BE2C (cell line): ENCODE results near the gene POLE3.

ENCODE experiments used
- DNase-seq: peaks from one replicate; pipeline ENCODE4 v3.0.0-alpha.2; 2020
- H3K27me3 ChIP-seq: fragments of 250-450 bp; sonication (Bioruptor Pico); 2 replicates; pipeline ENCODE4 v1.5.1; 2020; ENCODE audit warnings: mild to moderate bottlenecking
- H3K36me3 ChIP-seq: fragments of 250-450 bp; sonication (Bioruptor Pico); 2 replicates; pipeline ENCODE4 v1.5.1; 2020; ENCODE audit warnings: mild to moderate bottlenecking
- H3K4me1 ChIP-seq: fragments of 250-450 bp; sonication (Bioruptor Pico); 2 replicates; pipeline ENCODE4 v1.5.1; 2020
- H3K4me3 ChIP-seq: 2 replicates; pipeline ENCODE4 v1.5.1; 2011; ENCODE audit warnings: low read depth, low read length
- H3K9me3 ChIP-seq: fragments of 250-450 bp; sonication (Bioruptor Pico); 2 replicates; pipeline ENCODE4 v1.5.1; 2020
- CTCF ChIP-seq: IDR thresholded peaks from 2 replicates; pipeline ENCODE4 v1.5.1; 2012; ENCODE audit warnings: mild to moderate bottlenecking, low read depth, low read length

POLE3 gene

GRCh38 chr9:113399646-113400200 is 10.8 kb downstream of the POLE3 start:
- DNase-seq = no peak
- Histone ChIP-seq H3K4me3 (no peak overlapping the region), H3K27me3 (no peaks in the 10 kb centered on the region), H3K36me3 (no peaks in the 10 kb centered on the region), H3K9me3 (no peaks in the 10 kb centered on the region), H3K4me1 (no peaks in the 10 kb centered on the region)
- TF ChIP-seq CTCF = no peak

GRCh38 chr9:113398796-113399195 is 11.7 kb downstream of the POLE3 start:
- Histone ChIP-seq H3K4me1 (no peaks in the 10 kb centered on the region), H3K36me3 (no peaks in the 10 kb centered on the region), H3K9me3 (no peaks in the 10 kb centered on the region), H3K27me3 (no peaks in the 10 kb centered on the region), H3K4me3 (no peak overlapping the region)
- no peak for DNase-seq
- no peak for TF ChIP-seq CTCF

GRCh38 chr9:113397203-113397631 is 13.3 kb downstream of the POLE3 start:
- Histone ChIP-seq H3K4me3 (no peak overlapping the region), H3K4me1 (no peaks in the 10 kb centered on the region)

GRCh38 chr9:113395000-113395861 is 15.2 kb downstream of the POLE3 start:
- Histone ChIP-seq H3K4me1 (no peaks in the 10 kb centered on the region), H3K4me3 (no peak overlapping the region), H3K27me3 (no peaks in the 10 kb centered on the region), H3K9me3 (no peaks in the 10 kb centered on the region), H3K36me3 (no peaks in the 10 kb centered on the region; the same call in none of the 2 replicates)
- DNase-seq = no peak
- TF ChIP-seq CTCF = no peak

More at GRCh38 chr9:113397203-113397631, 13.3 kb downstream of the POLE3 start:
- Histone ChIP-seq H3K36me3 (no peaks in the 10 kb centered on the region), H3K9me3 (no peaks in the 10 kb centered on the region), H3K27me3 (no peaks in the 10 kb centered on the region)
- no peak for DNase-seq
- TF ChIP-seq CTCF = no peak

- H3K4me1 ChIP-seq = no peaks in the 10 kb centered on the region
- peaks cover 3% of the 10 kb centered on the region for H3K36me3 ChIP-seq
- TF ChIP-seq CTCF = no peak
- no peaks in the 10 kb centered on the region for H3K9me3 ChIP-seq
- H3K27me3 ChIP-seq = no peaks in the 10 kb centered on the region
- H3K4me3 ChIP-seq = no peak overlapping the region
- no peak for DNase-seq
Measured at GRCh38 chr9:113393281-113393680, 17.2 kb downstream of the POLE3 start.

DNA sequence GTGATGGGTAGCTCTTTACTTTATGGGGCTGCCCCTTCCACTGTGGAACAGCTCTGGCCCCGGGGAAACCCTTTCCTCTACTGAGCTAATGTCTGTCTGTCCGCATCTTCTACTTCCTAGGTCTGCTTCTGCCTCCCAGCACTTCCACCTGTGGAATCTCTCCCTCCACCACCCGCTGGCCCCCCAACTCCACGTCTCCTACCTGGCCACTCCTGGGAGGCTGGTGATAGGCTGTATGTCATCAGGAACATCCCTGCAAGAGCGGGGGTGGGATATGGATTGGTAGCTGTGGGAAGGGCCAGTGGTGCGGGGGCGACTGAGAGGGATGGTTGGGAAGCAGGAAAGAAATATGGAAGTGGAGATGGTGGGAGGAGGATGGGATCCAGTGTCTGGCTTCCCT is 18.6 kb downstream of the POLE3 start:
- peaks cover 10% of the 10 kb centered on the region for H3K36me3 ChIP-seq
- no peaks in the 10 kb centered on the region for H3K4me1 ChIP-seq
- no peaks in the 10 kb centered on the region for H3K9me3 ChIP-seq
- no peaks in the 10 kb centered on the region for H3K27me3 ChIP-seq
- no peak for TF ChIP-seq CTCF
- no peak overlapping the region for H3K4me3 ChIP-seq
- DNase-seq = no peak
